ENCODE results near the gene EHBP1.

GRCh38 chr2:63066265-63066664 is 360.8 kb downstream of the EHBP1 start:
- no peak for TF ChIP-seq CTCF (IDR thresholded peaks at IDR 0.05 in 4 of 5, conservative IDR thresholded peaks at IDR 0.05 in 1 of 5)
- TF ChIP-seq POLR2A (IDR thresholded peaks at IDR 0.05): no peak

All from gastrocnemius medialis (tissue), 4 donors.